ENCODE results near the gene CEMIP2. TPM values are rescaled to one million over a fixed set of nuclear protein-coding genes. Genes with fewer than 3 reads are reported as not detected.

The CEMIP2 gene
- total and polyA plus RNA-seq, 4 donors = 37.3 to 150 (median 89.9) TPM

GRCh38 chr9:71769175-71770161, 1.2 kb upstream of the CEMIP2 start:
- peak; percentile 4 for TF ChIP-seq CTCF (IDR thresholded peaks at IDR 0.05; ENCODE audit: control extremely low read depth, extremely low read depth)
- 3 to 6% methylated on average over 44 to 46 of the region's 46 CpGs for WGBS, 2 donors
- Histone ChIP-seq H3K4me3 (peak overlapping the region; percentile 42), H3K36me3 (ENCODE audit: control insufficient read depth in 4 of 4, insufficient read depth in 4 of 4, low read length in 4 of 4) (no peaks in the 10 kb centered on the region), H3K9ac (ENCODE audit: insufficient read depth in 1 of 2, low read length in 2 of 2) (peak overlapping the region in 1 of 2 donors; percentile 48), H3K4me1 (ENCODE audit: control insufficient read depth in 5 of 5, insufficient read depth in 5 of 5, low read length in 5 of 5) (peaks cover 0 to 32% (median 7%) of the 10 kb centered on the region in 5 donors), H3K27me3 (ENCODE audit: control insufficient read depth in 3 of 3, insufficient read depth in 3 of 3, low read length in 2 of 3) (peaks cover 0 to 3% (median 0%) of the 10 kb centered on the region in 3 donors), H3K9me3 (ENCODE audit: control insufficient read depth in 4 of 4, insufficient read depth in 3 of 4, low read length in 3 of 4) (no peaks in the 10 kb centered on the region), H3K27ac (ENCODE audit: low read depth in 1 of 2, low read length in 1 of 2) (peak overlapping the region; percentile 69 to 89)
- DNase-seq (peak; percentile 66 to 73 (median 69)), ATAC-seq (ENCODE audit: insufficient read depth, low FRiP score) (peak; percentile 55)

GRCh38 chr9:71767776-71768321, 464 bp downstream of the CEMIP2 start:
- H3K4me1 ChIP-seq (ENCODE audit: control insufficient read depth in 5 of 5, insufficient read depth in 5 of 5, low read length in 5 of 5) = peaks cover 0 to 37% (median 7%) of the 10 kb centered on the region in 5 donors
- H3K4me3 ChIP-seq = peak overlapping the region; percentile 67
- WGBS, 2 donors = 1% methylated on average over 27 to 33 of the region's 33 CpGs
- H3K27ac ChIP-seq (ENCODE audit: low read depth in 1 of 2, low read length in 1 of 2) = peak overlapping the region; percentile 99
- peaks cover 0 to 3% (median 0%) of the 10 kb centered on the region in 3 donors for H3K27me3 ChIP-seq (ENCODE audit: control insufficient read depth in 3 of 3, insufficient read depth in 3 of 3, low read length in 2 of 3)
- DNase-seq = peak; percentile 48 to 72 (median 59)
- peak overlapping the region; percentile 57 to 95 for H3K9ac ChIP-seq (ENCODE audit: insufficient read depth in 1 of 2, low read length in 2 of 2)
- no peak for TF ChIP-seq CTCF (IDR thresholded peaks at IDR 0.05; ENCODE audit: control extremely low read depth, extremely low read depth)
- ATAC-seq (ENCODE audit: insufficient read depth, low FRiP score) = no peak
- no peaks in the 10 kb centered on the region for H3K9me3 ChIP-seq (ENCODE audit: control insufficient read depth in 4 of 4, insufficient read depth in 3 of 4, low read length in 3 of 4)
- H3K36me3 ChIP-seq (ENCODE audit: control insufficient read depth in 4 of 4, insufficient read depth in 4 of 4, low read length in 4 of 4) = no peaks in the 10 kb centered on the region

DNA sequence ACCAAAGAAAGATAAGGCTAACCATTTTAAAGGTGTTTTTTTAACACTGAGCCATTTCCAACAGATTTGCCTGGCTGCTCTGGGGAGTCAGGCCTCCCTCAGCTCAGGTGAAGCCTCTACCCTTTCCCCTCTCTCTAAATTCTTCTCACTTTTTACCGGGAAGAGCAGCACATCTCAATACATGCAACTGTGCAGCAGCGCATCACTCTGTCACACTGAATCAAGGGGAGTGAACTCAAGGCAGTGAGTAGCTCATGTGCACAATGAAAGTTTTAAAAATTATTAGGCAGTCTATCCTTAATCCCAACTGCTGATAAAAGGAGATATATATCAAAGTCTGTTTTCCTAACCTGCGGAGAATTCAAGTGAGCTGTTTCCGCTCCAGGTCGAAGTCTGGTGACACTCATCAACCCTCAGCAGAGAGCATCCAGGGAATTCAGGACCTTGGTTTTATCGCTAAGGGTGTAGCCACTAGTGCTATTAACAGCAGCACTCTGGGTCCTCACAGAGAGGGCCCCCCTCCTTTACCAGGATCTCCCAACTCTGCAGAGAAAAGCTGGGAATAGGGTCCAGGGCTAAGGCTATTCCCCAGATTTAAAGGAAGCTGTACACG, 1.0 kb downstream of the CEMIP2 start:
- H3K9ac ChIP-seq (ENCODE audit: insufficient read depth in 1 of 2, low read length in 2 of 2) = peak overlapping the region in 1 of 2 donors; percentile 95
- peak overlapping the region in 1 of 2 donors; percentile 99 for H3K27ac ChIP-seq (ENCODE audit: low read depth in 1 of 2, low read length in 1 of 2)
- 13 to 20% methylated on average over 7 of the region's 7 CpGs for whole genome bisulfite sequencing, 2 donors
- H3K4me3 ChIP-seq = peak overlapping the region; percentile 67
- H3K27me3 ChIP-seq (ENCODE audit: control insufficient read depth in 3 of 3, insufficient read depth in 3 of 3, low read length in 2 of 3) = peaks cover 0 to 3% (median 0%) of the 10 kb centered on the region in 3 donors
- H3K9me3 ChIP-seq (ENCODE audit: control insufficient read depth in 4 of 4, insufficient read depth in 3 of 4, low read length in 3 of 4) = no peaks in the 10 kb centered on the region
- ATAC-seq (ENCODE audit: insufficient read depth, low FRiP score) = no peak
- H3K4me1 ChIP-seq (ENCODE audit: control insufficient read depth in 5 of 5, insufficient read depth in 5 of 5, low read length in 5 of 5) = peaks cover 2 to 37% (median 7%) of the 10 kb centered on the region in 5 donors
- TF ChIP-seq CTCF (IDR thresholded peaks at IDR 0.05; ENCODE audit: control extremely low read depth, extremely low read depth) = no peak
- no peak for DNase-seq
- H3K36me3 ChIP-seq (ENCODE audit: control insufficient read depth in 4 of 4, insufficient read depth in 4 of 4, low read length in 4 of 4) = no peaks in the 10 kb centered on the region
